22Rv1 (cell line): Measurements from ENCODE around the gene MCM3AP.

ENCODE experiments used
- CTCF ChIP-seq: fragments of 450-650 bp; IDR thresholded peaks from 2 replicates; pipeline ENCODE4 v1.5.1; 2017; ENCODE audit warnings: mild to moderate bottlenecking
- ZFX ChIP-seq: fragments of 450-650 bp; IDR thresholded peaks from 2 replicates; pipeline ENCODE4 v1.6.1; 2017; ENCODE audit warnings: antibody characterized with exemption, borderline replicate concordance

DNA sequence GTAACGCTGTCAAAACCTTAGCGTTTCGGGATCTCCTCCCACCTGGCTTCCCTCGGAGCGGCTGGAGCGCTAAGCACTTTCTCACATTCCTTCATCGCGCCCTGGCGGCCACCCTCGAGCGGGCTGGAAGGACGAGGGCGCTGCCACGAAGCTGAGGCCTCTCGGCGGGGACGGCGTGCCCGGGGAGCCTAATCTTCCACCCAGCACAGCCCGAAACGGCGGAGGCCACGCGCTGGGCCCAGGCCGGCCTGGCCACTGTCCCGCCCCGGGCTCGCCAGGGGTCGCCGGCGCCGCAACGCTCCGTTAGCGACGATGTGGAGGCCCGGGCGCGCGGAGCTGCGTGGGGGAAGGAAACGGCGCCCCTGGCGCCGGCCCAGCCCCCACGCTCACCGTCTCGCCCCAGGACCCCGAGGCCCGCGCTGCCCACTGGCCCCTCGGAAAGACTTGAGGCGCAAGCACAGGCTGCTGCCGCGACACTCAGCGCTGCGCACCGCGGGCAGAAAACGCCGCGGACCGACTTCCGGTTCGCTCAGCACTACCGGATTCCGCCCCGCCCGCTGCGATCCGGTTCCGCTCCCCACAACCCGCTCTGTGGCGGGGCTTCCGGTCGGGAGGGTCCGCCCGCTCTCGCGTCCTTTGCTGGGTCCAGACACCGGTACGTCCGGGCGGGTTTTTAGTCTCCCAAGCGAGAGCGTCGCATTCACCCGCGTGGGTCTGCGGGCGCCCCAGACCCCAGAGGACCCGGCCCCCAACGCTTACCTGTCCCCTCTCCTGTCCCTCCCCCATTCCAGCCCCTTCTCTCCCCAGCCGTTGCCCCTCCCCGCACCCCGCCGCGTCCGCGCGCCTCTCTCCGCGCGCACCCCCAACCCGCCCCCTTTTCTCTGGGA, 593 bp upstream of the MCM3AP start, which contains the start of gene YBEY:
- TF ChIP-seq ZFX (no peak), CTCF (peak; percentile 40)
